ENCODE results near the gene MYH15. TPM values are rescaled to one million over a fixed set of nuclear protein-coding genes. Genes with fewer than 3 reads are reported as not detected.

The MYH15 gene
- total and polyA plus RNA-seq, 2 of the 4 experiments (the other 2 are of a cell fraction): 0.10 to 0.36 TPM

DNA sequence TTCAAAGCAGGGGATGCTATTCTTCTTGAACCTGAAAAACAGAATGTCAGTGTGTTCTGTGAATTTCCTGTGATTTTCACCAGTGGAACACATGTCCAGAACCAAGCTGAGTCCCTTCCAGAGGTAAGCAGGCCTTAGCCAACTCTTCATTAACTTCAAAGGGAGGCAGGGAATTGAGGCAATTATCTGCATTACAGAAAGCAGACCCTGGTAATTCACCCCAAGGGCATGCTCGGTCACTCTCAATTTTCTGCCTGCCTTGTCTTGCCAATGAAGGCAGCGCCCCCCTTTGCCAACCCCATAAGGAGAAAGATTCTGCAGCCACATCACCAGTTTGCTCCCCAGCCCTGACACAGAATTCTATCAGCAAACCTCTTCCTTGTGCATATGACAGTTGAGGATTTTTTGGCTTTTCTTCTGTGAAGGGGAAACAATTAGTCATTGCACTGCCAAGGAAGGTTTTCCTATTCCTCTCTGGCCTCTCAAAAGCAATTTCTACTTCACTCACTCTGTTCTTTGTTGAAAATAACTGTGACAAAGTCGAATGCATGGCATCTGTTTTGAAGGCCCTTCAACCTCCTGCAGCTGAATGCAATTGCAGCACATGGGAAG, 128.8 kb downstream of the MYH15 start:
- Histone ChIP-seq H3K9me1 (ENCODE audit: insufficient read depth, low read length) (no peaks in the 10 kb centered on the region), H3K4me2 (ENCODE audit: low read depth, low read length) (no peak overlapping the region), H2BK15ac (ENCODE audit: low read depth, low read length) (no peak overlapping the region), H3K27ac (ENCODE audit: insufficient read depth, low read length) (no peak overlapping the region), H3K23ac (ENCODE audit: low read depth, low read length) (no peak overlapping the region), H3K4me1 (ENCODE audit: control insufficient read depth, insufficient read depth, low read length) (no peaks in the 10 kb centered on the region), H3K14ac (replicated peaks; ENCODE audit: low read depth, low read length) (no peak overlapping the region), H2AK9ac (replicated peaks; ENCODE audit: low read depth, low read length, poor library complexity) (no peak overlapping the region), H3K36me3 (ENCODE audit: control insufficient read depth, insufficient read depth, low read length) (no peaks in the 10 kb centered on the region), H2AFZ (replicated peaks; ENCODE audit: low read length, poor library complexity) (no peak overlapping the region), H3K4me3 (ENCODE audit: insufficient read depth, low read depth, low read length) (no peak overlapping the region), H2BK20ac (ENCODE audit: low read depth, low read length) (no peak overlapping the region), H3K9me3 (ENCODE audit: control insufficient read depth, insufficient read depth, low read length) (no peaks in the 10 kb centered on the region), H2BK120ac (ENCODE audit: low read depth, low read length) (no peak overlapping the region), H3K79me1 (ENCODE audit: low read depth in 1 of 2, low read length in 2 of 2) (no peaks in the 10 kb centered on the region), H3K56ac (ENCODE audit: extremely low read depth, insufficient read depth, low read length) (no peak overlapping the region), H2BK5ac (ENCODE audit: low read depth, low read length, poor library complexity, severe bottlenecking) (no peak overlapping the region), H3K4ac (ENCODE audit: low read depth, low read length) (no peak overlapping the region), H4K91ac (ENCODE audit: insufficient read depth, low read depth, low read length) (no peak overlapping the region), H3K27me3 (ENCODE audit: control insufficient read depth, insufficient read depth, low read length) (peaks cover 3% of the 10 kb centered on the region; the same call in 1 of the 2 replicates), H4K5ac (ENCODE audit: low read depth, low read length) (no peak overlapping the region), H3K9ac (ENCODE audit: low read depth, low read length) (no peak overlapping the region), H2AK5ac (ENCODE audit: low read depth, low read length) (no peak overlapping the region), H4K20me1 (ENCODE audit: insufficient read depth, low read length) (no peaks in the 10 kb centered on the region), H3K18ac (ENCODE audit: low read depth, low read length) (no peak overlapping the region), H4K8ac (ENCODE audit: low read depth in 2 of 2, low read length in 2 of 2) (no peak overlapping the region)
- no peak for TF ChIP-seq CHD1 (IDR thresholded peaks at IDR 0.05; ENCODE audit: low read depth, low read length)
- TF ChIP-seq POLR2A (IDR thresholded peaks at IDR 0.05; ENCODE audit: low read depth, low read length): no peak
- no peak for TF ChIP-seq RFX5 (IDR thresholded peaks at IDR 0.05; ENCODE audit: low read depth, low read length)
- TF ChIP-seq MXI1 (IDR thresholded peaks at IDR 0.05; ENCODE audit: borderline replicate concordance, low read depth, low read length): no peak
- no peak for TF ChIP-seq BHLHE40 (IDR thresholded peaks at IDR 0.05; ENCODE audit: low read depth, low read length)
- TF ChIP-seq RAD21 (IDR thresholded peaks at IDR 0.05; ENCODE audit: low read length): no peak
- TF ChIP-seq RCOR1 (IDR thresholded peaks at IDR 0.05; ENCODE audit: insufficient replicate concordance, low read length): no peak
- no peak for TF ChIP-seq FOS (IDR thresholded peaks at IDR 0.05; ENCODE audit: low read depth, low read length)
- TF ChIP-seq, protein P1, sequence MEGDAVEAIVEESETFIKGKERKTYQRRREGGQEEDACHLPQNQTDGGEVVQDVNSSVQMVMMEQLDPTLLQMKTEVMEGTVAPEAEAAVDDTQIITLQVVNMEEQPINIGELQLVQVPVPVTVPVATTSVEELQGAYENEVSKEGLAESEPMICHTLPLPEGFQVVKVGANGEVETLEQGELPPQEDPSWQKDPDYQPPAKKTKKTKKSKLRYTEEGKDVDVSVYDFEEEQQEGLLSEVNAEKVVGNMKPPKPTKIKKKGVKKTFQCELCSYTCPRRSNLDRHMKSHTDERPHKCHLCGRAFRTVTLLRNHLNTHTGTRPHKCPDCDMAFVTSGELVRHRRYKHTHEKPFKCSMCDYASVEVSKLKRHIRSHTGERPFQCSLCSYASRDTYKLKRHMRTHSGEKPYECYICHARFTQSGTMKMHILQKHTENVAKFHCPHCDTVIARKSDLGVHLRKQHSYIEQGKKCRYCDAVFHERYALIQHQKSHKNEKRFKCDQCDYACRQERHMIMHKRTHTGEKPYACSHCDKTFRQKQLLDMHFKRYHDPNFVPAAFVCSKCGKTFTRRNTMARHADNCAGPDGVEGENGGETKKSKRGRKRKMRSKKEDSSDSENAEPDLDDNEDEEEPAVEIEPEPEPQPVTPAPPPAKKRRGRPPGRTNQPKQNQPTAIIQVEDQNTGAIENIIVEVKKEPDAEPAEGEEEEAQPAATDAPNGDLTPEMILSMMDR (conservative IDR thresholded peaks at IDR 0.05; ENCODE audit: low read depth, low read length): no peak
- no peak for TF ChIP-seq NFE2L2 (IDR thresholded peaks at IDR 0.05; ENCODE audit: low read depth, low read length)
- TF ChIP-seq SMC3 (IDR thresholded peaks at IDR 0.05; ENCODE audit: low read depth, low read length): no peak
- TF ChIP-seq, protein P2, sequence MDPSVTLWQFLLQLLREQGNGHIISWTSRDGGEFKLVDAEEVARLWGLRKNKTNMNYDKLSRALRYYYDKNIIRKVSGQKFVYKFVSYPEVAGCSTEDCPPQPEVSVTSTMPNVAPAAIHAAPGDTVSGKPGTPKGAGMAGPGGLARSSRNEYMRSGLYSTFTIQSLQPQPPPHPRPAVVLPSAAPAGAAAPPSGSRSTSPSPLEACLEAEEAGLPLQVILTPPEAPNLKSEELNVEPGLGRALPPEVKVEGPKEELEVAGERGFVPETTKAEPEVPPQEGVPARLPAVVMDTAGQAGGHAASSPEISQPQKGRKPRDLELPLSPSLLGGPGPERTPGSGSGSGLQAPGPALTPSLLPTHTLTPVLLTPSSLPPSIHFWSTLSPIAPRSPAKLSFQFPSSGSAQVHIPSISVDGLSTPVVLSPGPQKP (IDR thresholded peaks at IDR 0.05; ENCODE audit: borderline replicate concordance, low read depth, low read length): no peak
- TF ChIP-seq, protein P3, sequence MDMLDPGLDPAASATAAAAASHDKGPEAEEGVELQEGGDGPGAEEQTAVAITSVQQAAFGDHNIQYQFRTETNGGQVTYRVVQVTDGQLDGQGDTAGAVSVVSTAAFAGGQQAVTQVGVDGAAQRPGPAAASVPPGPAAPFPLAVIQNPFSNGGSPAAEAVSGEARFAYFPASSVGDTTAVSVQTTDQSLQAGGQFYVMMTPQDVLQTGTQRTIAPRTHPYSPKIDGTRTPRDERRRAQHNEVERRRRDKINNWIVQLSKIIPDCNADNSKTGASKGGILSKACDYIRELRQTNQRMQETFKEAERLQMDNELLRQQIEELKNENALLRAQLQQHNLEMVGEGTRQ (IDR thresholded peaks at IDR 0.05; ENCODE audit: low read depth, low read length): no peak
- no peak for TF ChIP-seq CEBPB (IDR thresholded peaks at IDR 0.05; ENCODE audit: low read depth, low read length)
- no peak for TF ChIP-seq MAFK (IDR thresholded peaks at IDR 0.05; ENCODE audit: low read depth, low read length)
- no peak for TF ChIP-seq MAZ (IDR thresholded peaks at IDR 0.05; ENCODE audit: borderline replicate concordance, low read depth, low read length)
- dilution Hi-C loops (cut with HindIII; ENCODE audit: low sequenced_read_pairs, unreplicated experiment): no loop called here
- in situ Hi-C loops (cut with MboI; ENCODE audit: low sequenced_read_pairs): no loop called here
- ATAC-seq (ENCODE audit: low read depth): no peak
- intact Hi-C loops (cut with micrococcal nuclease): no loop called here
- no peak for DNase-seq
- POLR2A ChIA-PET (ENCODE audit: unreplicated experiment): no interaction called here
- no TSS peak for BruUV-seq (replicated peaks)
- CTCF ChIA-PET: no interaction called here
- 29% methylated on average over 1 of the region's 3 CpGs; no CpG with 5 or more reads in 1 of the 2 experiments for WGBS, 2 experiments (ENCODE audit: extremely low coverage in 2 of 2, insufficient read length in 1 of 2)

All from IMR-90 (cell line).